Type B pancreatic cell (in vitro differentiated cells): ENCODE measurements around the gene PGM5. TPM values are rescaled to one million over a fixed set of nuclear protein-coding genes. Genes with fewer than 3 reads are reported as not detected.

ENCODE experiments used
- DNase-seq: peaks from one replicate; pipeline ENCODE4 v3.0.0; 2021; ENCODE audit warnings: mixed read lengths; ENCODE audit not compliant: unreplicated experiment; ENCODE audit errors: extremely low spot score
- H3K27ac Mint-ChIP-seq: 2 replicates; pipeline ENCODE4 v1.8.0; 2021; ENCODE audit warnings: mild to moderate bottlenecking, mixed read lengths
- H3K27me3 Mint-ChIP-seq: 2 replicates; pipeline ENCODE4 v1.8.0; 2021; ENCODE audit warnings: mixed read lengths
- H3K36me3 Mint-ChIP-seq: 2 replicates; pipeline ENCODE4 v1.8.0; 2021; ENCODE audit warnings: mixed read lengths
- H3K4me1 Mint-ChIP-seq: one replicate; pipeline ENCODE4 v1.8.0; 2021; ENCODE audit warnings: mixed read lengths; ENCODE audit not compliant: unreplicated experiment
- H3K4me3 Mint-ChIP-seq: 2 replicates; pipeline ENCODE4 v1.8.0; 2021; ENCODE audit warnings: mild to moderate bottlenecking, mixed read lengths
- H3K9me3 Mint-ChIP-seq: 2 replicates; pipeline ENCODE4 v1.8.0; 2021; ENCODE audit warnings: mixed read lengths
- CTCF ChIP-seq: fragments of 200-600 bp; sonication (generic); conservative IDR thresholded peaks from 2 replicates; pipeline ENCODE4 v1.5.0; 2021; ENCODE audit warnings: antibody characterized with exemption, mild to moderate bottlenecking
- total RNA-seq: library from RNA; stranded (reverse); gene quantifications from 2 replicates; pipeline ENCODE4 v1.2.1, GENCODE V29; 2021; ENCODE audit warnings: low replicate concordance

PGM5 gene
- total RNA-seq, 1 donor from 2014 or later = 21.2 TPM

GRCh38 chr9:68418259-68418845 is 61.9 kb downstream of the PGM5 start:
- Mint-ChIP-seq H3K36me3 (no peaks in the 10 kb centered on the region), H3K4me1 (peaks cover 23% of the 10 kb centered on the region), H3K9me3 (no peaks in the 10 kb centered on the region), H3K27ac (no peak overlapping the region), H3K27me3 (peaks cover 13% of the 10 kb centered on the region), H3K4me3 (no peak overlapping the region)
- TF ChIP-seq CTCF = no peak
- no peak for DNase-seq

GRCh38 chr9:68419901-68420300 is 63.5 kb downstream of the PGM5 start:
- Mint-ChIP-seq H3K36me3 (no peaks in the 10 kb centered on the region), H3K27me3 (peaks cover 13% of the 10 kb centered on the region), H3K4me3 (no peak overlapping the region), H3K27ac (no peak overlapping the region), H3K4me1 (peaks cover 23% of the 10 kb centered on the region), H3K9me3 (no peaks in the 10 kb centered on the region)
- TF ChIP-seq CTCF = no peak
- no peak for DNase-seq

GRCh38 chr9:68426755-68427154 is 70.3 kb downstream of the PGM5 start:
- H3K27me3 Mint-ChIP-seq = no peaks in the 10 kb centered on the region

GRCh38 chr9:68427216-68427977 is 71.0 kb downstream of the PGM5 start:
- no peak for TF ChIP-seq CTCF
- no peak for DNase-seq
- Mint-ChIP-seq H3K36me3 (no peaks in the 10 kb centered on the region), H3K4me1 (peaks cover 31% of the 10 kb centered on the region), H3K27me3 (no peaks in the 10 kb centered on the region), H3K27ac (no peak overlapping the region), H3K4me3 (no peak overlapping the region), H3K9me3 (no peaks in the 10 kb centered on the region)

More at GRCh38 chr9:68426755-68427154, 70.3 kb downstream of the PGM5 start:
- H3K36me3 Mint-ChIP-seq = no peaks in the 10 kb centered on the region
- DNase-seq = no peak
- H3K27ac Mint-ChIP-seq = no peak overlapping the region
- no peaks in the 10 kb centered on the region for H3K9me3 Mint-ChIP-seq
- no peak overlapping the region for H3K4me3 Mint-ChIP-seq
- no peak for TF ChIP-seq CTCF
- H3K4me1 Mint-ChIP-seq = peaks cover 31% of the 10 kb centered on the region

GRCh38 chr9:68428481-68428880 is 72.1 kb downstream of the PGM5 start:
- H3K27ac Mint-ChIP-seq = no peak overlapping the region

More at GRCh38 chr9:68428481-68428880, 72.1 kb downstream of the PGM5 start:
- no peaks in the 10 kb centered on the region for H3K9me3 Mint-ChIP-seq
- no peak for DNase-seq
- peaks cover 31% of the 10 kb centered on the region for H3K4me1 Mint-ChIP-seq
- no peak overlapping the region for H3K4me3 Mint-ChIP-seq
- no peaks in the 10 kb centered on the region for H3K36me3 Mint-ChIP-seq
- no peaks in the 10 kb centered on the region for H3K27me3 Mint-ChIP-seq
- no peak for TF ChIP-seq CTCF
